CD4-positive, alpha-beta memory T cell (primary cell): ENCODE data around the gene TRRAP. TPM values are rescaled to one million over a fixed set of nuclear protein-coding genes. Genes with fewer than 3 reads are reported as not detected.

Experiments used
- CTCF ChIA-PET: fragments of 350-600 bp; sonication (Branson Sonifier 250); formaldehyde crosslinking; loops from one replicate; lab custom pipeline; 2021; ENCODE audit warnings: inconsistent platforms; ENCODE audit not compliant: partially characterized antibody; lab: Charles Lee
- POLR2A ChIA-PET: fragments of 350-600 bp; sonication (Branson Sonifier 250); formaldehyde crosslinking; loops from one replicate; lab custom pipeline; 2021; ENCODE audit not compliant: partially characterized antibody; lab: Charles Lee
- DNase-seq, 5 donors: peaks; one replicate each; pipeline versions ENCODE4 v3.0.0 to v3.0.0-alpha.2; 2020 to 2022; ENCODE audit warnings: mixed read lengths in 1 of 5
- H3K27ac ChIP-seq: one replicate; pipeline ENCODE4 v1.7.0; 2013; ENCODE audit warnings: low read depth, low read length
- H3K27me3 ChIP-seq: 2 replicates; pipeline ENCODE4 v1.7.0; 2013; ENCODE audit warnings: mild to moderate bottlenecking, low read length, moderate library complexity; ENCODE audit not compliant: insufficient read depth
- H3K36me3 ChIP-seq: 2 replicates; pipeline ENCODE4 v1.7.0; 2013; ENCODE audit warnings: mild to moderate bottlenecking, low read length, moderate library complexity; ENCODE audit not compliant: insufficient read depth
- H3K4me1 ChIP-seq: 2 replicates; pipeline ENCODE4 v1.7.0; 2013; ENCODE audit warnings: mild to moderate bottlenecking, low read length, moderate library complexity; ENCODE audit not compliant: insufficient read depth
- H3K4me3 ChIP-seq, 2 donors: one replicate each; pipeline ENCODE4 v1.7.0; 2013; ENCODE audit warnings: low read length in 2 of 2, mild to moderate bottlenecking in 1 of 2
- H3K9me3 ChIP-seq, 2 donors: one replicate each; pipeline ENCODE4 v1.7.0; 2013; ENCODE audit warnings: low read length in 2 of 2, control low read depth in 1 of 2; ENCODE audit not compliant: control insufficient read depth in 1 of 2
- H3K27ac Mint-ChIP-seq, 7 donors: one replicate each; pipeline ENCODE4 v1.8.0; 2020 to 2021; ENCODE audit warnings: mixed read lengths in 7 of 7, mild to moderate bottlenecking in 6 of 7, inconsistent platforms in 3 of 7, moderate library complexity in 3 of 7
- H3K27me3 Mint-ChIP-seq, 2 donors: one replicate each; pipeline ENCODE4 v1.8.0; 2020 to 2021; ENCODE audit warnings: mixed read lengths in 2 of 2
- H3K36me3 Mint-ChIP-seq, 2 donors: one replicate each; pipeline ENCODE4 v1.8.0; 2020 to 2021; ENCODE audit warnings: mixed read lengths in 2 of 2, inconsistent platforms in 1 of 2, mild to moderate bottlenecking in 1 of 2
- H3K4me1 Mint-ChIP-seq, 4 donors: one replicate each; pipeline ENCODE4 v1.8.0; 2020 to 2021; ENCODE audit warnings: mixed read lengths in 4 of 4, mild to moderate bottlenecking in 1 of 4
- H3K4me3 Mint-ChIP-seq, 8 donors: one replicate each; pipeline ENCODE4 v1.8.0; 2020 to 2021; ENCODE audit warnings: mixed read lengths in 8 of 8, mild to moderate bottlenecking in 7 of 8, moderate library complexity in 6 of 8, inconsistent platforms in 3 of 8
- H3K9me3 Mint-ChIP-seq, 8 donors: one replicate each; pipeline ENCODE4 v1.8.0; 2020 to 2021; ENCODE audit warnings: mixed read lengths in 8 of 8, mild to moderate bottlenecking in 5 of 8, inconsistent platforms in 3 of 8, moderate library complexity in 1 of 8
- intact Hi-C: fragments of 100-400 bp; cut with micrococcal nuclease; formaldehyde crosslinking; loops from one replicate; pipeline ENCODE4 v1.15.1; 2023
- polyA plus RNA-seq, 2 donors: library from polyadenylated mRNA; unstranded; fragments of 300-500 nt; fragmentation: Illumina TruSeq; gene quantifications; one replicate each; pipeline ENCODE4 v1.2.3, GENCODE V29; 2021
- total RNA-seq, 2 experiments: library from RNA; stranded (reverse); gene quantifications; one replicate each; pipeline ENCODE4 v1.2.3, GENCODE V29; 2021

The TRRAP gene
- total and polyA plus RNA-seq, 4 experiments from 2014 or later: 0.42 to 89.9 (median 46.0) TPM

DNA sequence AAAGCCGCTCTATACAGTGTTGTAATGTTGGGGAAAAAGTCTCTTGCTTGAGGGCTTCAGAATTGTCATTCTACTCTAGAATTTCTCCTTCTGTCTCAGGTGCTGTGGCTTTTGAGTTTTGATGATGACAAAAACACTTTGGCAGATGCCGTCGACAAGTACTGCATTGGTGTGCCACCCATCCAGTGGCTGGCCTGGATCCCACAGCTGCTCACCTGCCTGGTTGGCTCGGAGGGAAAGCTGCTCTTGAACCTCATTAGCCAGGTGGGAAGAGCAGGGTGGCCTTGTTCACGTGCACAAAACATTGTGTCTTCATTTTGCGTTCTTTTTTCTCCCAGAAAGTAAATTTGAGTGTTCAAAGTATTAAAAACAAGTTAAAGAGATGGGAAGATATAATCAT is 112.0 kb downstream of the TRRAP start:
- Histone ChIP-seq H3K4me1 (no peaks in the 10 kb centered on the region), H3K27me3 (no peaks in the 10 kb centered on the region), H3K4me3 (no peak overlapping the region), H3K27ac (no peak overlapping the region), H3K9me3 (no peaks in the 10 kb centered on the region), H3K36me3 (peaks cover 92% of the 10 kb centered on the region)
- peaks cover 0 to 4% (median 0%) of the 10 kb centered on the region in 4 donors for H3K4me1 Mint-ChIP-seq
- H3K9me3 Mint-ChIP-seq: peaks cover 0 to 8% (median 2%) of the 10 kb centered on the region in 8 donors
- no peak for DNase-seq
- CTCF ChIA-PET: no interaction called here
- POLR2A ChIA-PET: no interaction called here
- H3K27ac Mint-ChIP-seq: peak overlapping the region in 1 of 7 donors; percentile 22
- intact Hi-C loops: no loop called here
- H3K27me3 Mint-ChIP-seq: no peaks in the 10 kb centered on the region
- no peak overlapping the region for H3K4me3 Mint-ChIP-seq
- H3K36me3 Mint-ChIP-seq: peaks cover 73 to 90% of the 10 kb centered on the region in 2 donors

DNA sequence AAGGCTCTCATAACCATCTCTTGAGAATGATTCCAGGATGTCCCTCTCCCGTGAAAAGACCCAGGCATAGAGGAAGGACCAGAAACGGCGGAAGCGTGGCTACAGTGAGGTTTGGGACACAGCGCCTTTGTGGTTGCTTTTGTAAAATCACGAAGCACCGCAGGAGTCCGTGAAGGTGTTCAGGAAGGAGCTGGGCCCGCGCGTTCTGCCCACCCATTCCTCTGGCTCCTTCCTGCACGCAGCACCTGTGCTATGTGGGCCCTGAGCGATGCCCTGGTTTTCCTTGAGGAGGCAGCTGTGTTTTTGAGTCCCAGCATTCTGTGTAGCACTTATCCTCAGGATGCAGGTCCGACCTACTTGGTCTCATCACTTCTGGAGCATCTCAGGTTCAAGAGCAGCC is 112.8 kb downstream of the TRRAP start:
- Histone ChIP-seq H3K4me3 (no peak overlapping the region), H3K36me3 (peaks cover 92% of the 10 kb centered on the region), H3K4me1 (no peaks in the 10 kb centered on the region), H3K27ac (no peak overlapping the region), H3K27me3 (no peaks in the 10 kb centered on the region), H3K9me3 (no peaks in the 10 kb centered on the region)
- CTCF ChIA-PET: no interaction called here
- POLR2A ChIA-PET: no interaction called here
- intact Hi-C loops: no loop called here
- Mint-ChIP-seq H3K9me3 (peaks cover 0 to under 1% (median 0%) of the 10 kb centered on the region in 8 donors), H3K36me3 (peaks cover 73 to 90% of the 10 kb centered on the region in 2 donors), H3K4me1 (peaks cover 0 to 4% (median 1%) of the 10 kb centered on the region in 4 donors), H3K27ac (no peak overlapping the region), H3K4me3 (no peak overlapping the region), H3K27me3 (no peaks in the 10 kb centered on the region)
- DNase-seq: no peak

DNA sequence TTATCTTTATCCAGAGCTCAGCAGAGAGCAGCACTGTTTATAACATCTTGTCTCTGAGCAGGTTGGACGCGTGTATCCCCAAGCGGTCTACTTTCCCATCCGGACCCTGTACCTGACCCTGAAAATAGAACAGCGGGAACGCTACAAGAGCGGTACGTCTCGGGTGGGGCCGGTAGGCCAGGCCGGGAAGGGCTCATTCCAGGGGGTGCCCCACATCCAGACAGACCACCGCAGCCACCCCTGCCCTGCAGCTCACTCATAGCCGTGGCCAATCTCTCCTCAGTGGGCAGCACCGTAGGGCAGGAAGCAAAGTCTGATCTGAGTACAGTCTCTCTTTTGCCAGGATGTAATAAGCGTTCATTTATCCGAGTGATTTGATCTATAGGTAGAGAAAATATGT is 113.7 kb downstream of the TRRAP start:
- ChIA-PET CTCF (no interaction called here), POLR2A (no interaction called here)
- no peaks in the 10 kb centered on the region for H3K9me3 Mint-ChIP-seq
- no peak overlapping the region for H3K27ac ChIP-seq
- intact Hi-C loops: no loop called here
- H3K27ac Mint-ChIP-seq: peak overlapping the region in 3 of 7 donors; percentile 23 to 57 (median 52)
- peaks cover 84% of the 10 kb centered on the region for H3K36me3 ChIP-seq
- DNase-seq: no peak
- no peaks in the 10 kb centered on the region for H3K4me1 ChIP-seq
- H3K4me1 Mint-ChIP-seq: peaks cover 0 to 4% (median 1%) of the 10 kb centered on the region in 4 donors
- H3K27me3 Mint-ChIP-seq: no peaks in the 10 kb centered on the region
- H3K9me3 ChIP-seq: no peaks in the 10 kb centered on the region
- H3K4me3 ChIP-seq: no peak overlapping the region
- no peaks in the 10 kb centered on the region for H3K27me3 ChIP-seq
- H3K36me3 Mint-ChIP-seq: peaks cover 67 to 83% of the 10 kb centered on the region in 2 donors
- H3K4me3 Mint-ChIP-seq: no peak overlapping the region

DNA sequence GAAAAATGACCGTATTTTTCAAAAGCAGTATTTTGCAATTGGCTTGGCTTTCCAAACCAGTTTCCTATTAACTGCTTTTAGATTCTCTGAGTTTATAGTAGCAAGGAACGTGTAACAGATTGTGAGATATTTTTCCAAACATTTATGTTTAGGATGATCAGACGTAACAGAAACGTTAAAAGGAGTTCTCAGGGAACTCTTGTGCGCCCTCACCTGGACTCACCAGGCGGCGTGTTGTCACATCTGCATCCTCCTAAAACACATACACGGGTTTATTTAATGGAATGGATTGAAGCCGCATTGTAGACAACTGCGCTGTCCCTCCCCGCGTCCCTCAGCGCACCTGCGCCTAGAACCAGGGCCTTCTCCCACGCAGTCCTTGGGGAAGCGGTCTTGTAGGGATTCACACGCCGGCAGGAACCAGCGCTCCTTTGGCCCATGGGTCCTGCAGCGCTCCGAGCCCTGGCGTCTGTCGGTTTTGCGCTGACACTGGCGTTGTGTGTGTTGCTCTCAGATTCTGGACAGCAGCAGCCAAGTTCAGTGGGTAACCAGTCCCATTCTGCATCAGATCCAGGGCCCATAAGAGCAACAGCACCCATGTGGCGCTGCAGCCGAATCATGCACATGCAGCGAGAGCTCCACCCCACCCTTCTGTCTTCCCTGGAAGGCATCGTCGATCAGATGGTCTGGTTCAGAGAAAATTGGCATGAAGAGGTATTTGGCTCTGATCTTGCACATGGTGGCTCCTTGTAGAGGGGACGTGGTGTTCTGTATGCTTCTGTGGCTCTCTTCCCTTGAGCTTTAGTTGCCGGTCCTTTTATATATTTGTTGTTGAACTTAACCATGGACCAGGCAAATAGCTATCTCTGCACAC is 114.9 kb downstream of the TRRAP start:
- H3K4me1 Mint-ChIP-seq: peaks cover 0 to 2% (median 0%) of the 10 kb centered on the region in 4 donors
- Histone ChIP-seq H3K4me1 (no peaks in the 10 kb centered on the region), H3K36me3 (peaks cover 77% of the 10 kb centered on the region), H3K9me3 (no peaks in the 10 kb centered on the region), H3K27ac (no peak overlapping the region), H3K4me3 (no peak overlapping the region), H3K27me3 (no peaks in the 10 kb centered on the region)
- DNase-seq: no peak
- ChIA-PET POLR2A (interaction anchor here (1.8 kb wide), 1 partner anchor 9 kb away, joined by 4 read pairs; no protein-coding TSS in a partner anchor), CTCF (no interaction called here)
- intact Hi-C loops: no loop called here
- peaks cover 57 to 76% of the 10 kb centered on the region in 2 donors for H3K36me3 Mint-ChIP-seq
- no peak overlapping the region for H3K4me3 Mint-ChIP-seq
- no peaks in the 10 kb centered on the region for H3K27me3 Mint-ChIP-seq
- H3K27ac Mint-ChIP-seq: no peak overlapping the region
- H3K9me3 Mint-ChIP-seq: no peaks in the 10 kb centered on the region

DNA sequence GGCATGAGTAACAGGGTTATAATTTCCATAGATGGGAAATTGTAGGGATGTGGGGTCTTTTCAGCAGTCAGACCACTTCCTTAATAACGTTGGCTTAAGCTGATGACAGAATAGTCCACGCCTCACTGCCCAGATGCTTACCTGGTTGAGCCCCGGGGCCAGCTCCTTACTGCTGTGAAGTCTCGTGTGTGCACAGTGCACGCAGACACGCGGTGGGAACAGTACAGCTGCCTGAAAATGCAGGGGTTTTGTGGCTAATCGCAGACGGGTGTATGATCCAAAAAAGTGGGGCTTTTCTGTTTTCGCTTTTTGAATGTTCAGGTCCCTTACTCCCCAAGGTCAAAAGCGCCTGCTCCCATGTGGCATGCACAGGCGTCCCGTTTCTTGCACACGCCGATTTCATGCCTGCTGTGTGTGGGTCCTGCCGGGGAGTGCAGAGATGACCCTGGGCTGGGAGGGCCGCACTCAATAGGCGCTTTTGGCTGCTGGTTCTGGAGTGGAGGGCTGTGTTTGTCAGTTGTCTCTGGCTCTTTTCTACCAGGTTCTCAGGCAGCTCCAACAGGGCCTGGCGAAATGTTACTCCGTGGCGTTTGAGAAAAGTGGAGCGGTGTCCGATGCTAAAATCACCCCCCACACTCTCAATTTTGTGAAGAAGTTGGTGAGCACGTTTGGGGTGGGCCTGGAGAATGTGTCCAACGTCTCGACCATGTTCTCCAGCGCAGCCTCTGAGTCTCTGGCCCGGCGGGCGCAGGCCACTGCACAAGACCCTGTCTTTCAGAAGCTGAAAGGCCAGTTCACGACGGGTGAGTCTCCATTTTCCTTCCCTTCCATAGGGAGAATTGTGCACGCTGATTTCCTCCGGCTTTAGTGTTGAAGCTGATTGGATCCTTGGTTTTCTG is 116.0 kb downstream of the TRRAP start:
- H3K27ac ChIP-seq: no peak overlapping the region
- H3K4me3 ChIP-seq: no peak overlapping the region
- H3K27me3 ChIP-seq: no peaks in the 10 kb centered on the region
- DNase-seq: no peak
- no peaks in the 10 kb centered on the region for H3K27me3 Mint-ChIP-seq
- no peaks in the 10 kb centered on the region for H3K4me1 ChIP-seq
- no peaks in the 10 kb centered on the region for H3K9me3 Mint-ChIP-seq
- peaks cover 76% of the 10 kb centered on the region for H3K36me3 ChIP-seq
- POLR2A ChIA-PET: interaction anchor here (1.8 kb wide), 1 partner anchor 10 kb away, joined by 4 read pairs; no protein-coding TSS in a partner anchor
- H3K4me3 Mint-ChIP-seq: no peak overlapping the region
- peak overlapping the region in 1 of 7 donors; percentile 12 for H3K27ac Mint-ChIP-seq
- H3K9me3 ChIP-seq: no peaks in the 10 kb centered on the region
- peaks cover 52 to 78% of the 10 kb centered on the region in 2 donors for H3K36me3 Mint-ChIP-seq
- peaks cover 0 to 2% (median 0%) of the 10 kb centered on the region in 4 donors for H3K4me1 Mint-ChIP-seq
- intact Hi-C loops: no loop called here
- CTCF ChIA-PET: no interaction called here

DNA sequence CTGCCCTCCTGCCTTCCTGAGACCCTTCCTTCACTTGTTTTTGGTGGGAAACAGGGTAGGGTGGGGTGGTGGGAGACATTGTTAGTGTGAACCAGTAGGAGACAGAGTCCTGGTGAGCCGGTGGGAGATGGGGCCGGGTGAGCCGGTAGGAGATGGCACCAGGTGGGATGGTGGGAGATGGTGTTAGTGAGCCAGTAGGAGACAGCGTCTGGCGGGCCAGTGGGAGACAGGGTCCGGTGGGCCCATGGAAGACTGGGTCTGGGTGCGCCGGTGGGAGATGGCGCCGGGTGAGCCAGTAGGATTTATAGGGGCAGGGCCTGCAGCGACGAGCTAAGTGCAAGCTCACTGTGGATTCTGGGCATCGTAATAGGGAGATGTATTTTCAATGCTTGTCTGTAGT is 116.8 kb downstream of the TRRAP start:
- H3K27ac ChIP-seq: no peak overlapping the region
- CTCF ChIA-PET: no interaction called here
- POLR2A ChIA-PET: interaction anchor here (1.8 kb wide), 1 partner anchor 11 kb away, joined by 4 read pairs; no protein-coding TSS in a partner anchor
- Mint-ChIP-seq H3K36me3 (peaks cover 51 to 78% of the 10 kb centered on the region in 2 donors), H3K27ac (no peak overlapping the region), H3K9me3 (no peaks in the 10 kb centered on the region), H3K4me1 (peaks cover 0 to 2% (median 0%) of the 10 kb centered on the region in 4 donors), H3K27me3 (no peaks in the 10 kb centered on the region), H3K4me3 (peak overlapping the region in 1 of 8 donors; percentile 42)
- H3K36me3 ChIP-seq: peaks cover 73% of the 10 kb centered on the region
- DNase-seq: no peak
- no peaks in the 10 kb centered on the region for H3K4me1 ChIP-seq
- intact Hi-C loops: no loop called here
- H3K4me3 ChIP-seq: no peak overlapping the region
- no peaks in the 10 kb centered on the region for H3K9me3 ChIP-seq
- no peaks in the 10 kb centered on the region for H3K27me3 ChIP-seq
